SK-N-SH treated with all-trans-retinoic acid at 6 μM for 48 hours (cell line): ENCODE measurements around the gene GTPBP1.

ENCODE experiments used
- ATAC-seq: fragments of 200-7000 bp; cut with Tn5 transposase; 3 replicates; pipeline ENCODE4 v1.9.1; 2020; ENCODE audit warnings: mild to moderate bottlenecking, moderate library complexity
- ARNTL ChIP-seq: fragments of 450-650 bp; formaldehyde crosslinking; IDR thresholded peaks from 2 replicates; pipeline ENCODE4 v1.5.0; 2020; ENCODE audit warnings: low read depth, mild to moderate bottlenecking, moderate library complexity, borderline replicate concordance
- BACH2 ChIP-seq: fragments of 250-450 bp; sonication (Bioruptor Pico); IDR thresholded peaks from 2 replicates; pipeline ENCODE4 v1.9.0; 2021; ENCODE audit warnings: mild to moderate bottlenecking, borderline replicate concordance
- ESRRG ChIP-seq: fragments of 250-450 bp; sonication (Bioruptor Pico); IDR thresholded peaks from 2 replicates; pipeline ENCODE4 v1.6.1; 2021; ENCODE audit warnings: mild to moderate bottlenecking
- GLIS3 ChIP-seq: fragments of 250-450 bp; sonication (Bioruptor Pico); IDR thresholded peaks from 2 replicates; pipeline ENCODE4 v1.5.0; 2020; ENCODE audit warnings: mild to moderate bottlenecking, moderate library complexity
- ISL1 ChIP-seq: fragments of 250-450 bp; sonication (Bioruptor Pico); IDR thresholded peaks from 2 replicates; pipeline ENCODE4 v2.1.2; 2022; ENCODE audit warnings: mild to moderate bottlenecking, moderate library complexity
- OSR1 ChIP-seq: fragments of 250-450 bp; sonication (Bioruptor Pico); IDR thresholded peaks from 2 replicates; pipeline ENCODE4 v1.8.0; 2022; ENCODE audit warnings: moderate library complexity, mild to moderate bottlenecking, inconsistent platforms
- PPARA ChIP-seq: fragments of 250-450 bp; sonication (Bioruptor Pico); IDR thresholded peaks from 2 replicates; pipeline ENCODE4 v1.5.0; 2020; ENCODE audit warnings: mild to moderate bottlenecking, borderline replicate concordance
- RARB ChIP-seq: fragments of 250-450 bp; sonication (Bioruptor Pico); IDR thresholded peaks from 2 replicates; pipeline ENCODE4 v1.8.0; 2021; ENCODE audit warnings: mild to moderate bottlenecking, moderate library complexity
- SNAI2 ChIP-seq: fragments of 250-450 bp; sonication (Bioruptor Pico); IDR thresholded peaks from 2 replicates; pipeline ENCODE4 v1.5.0; 2020; ENCODE audit warnings: mild to moderate bottlenecking, moderate library complexity
- TCF4 ChIP-seq: fragments of 250-450 bp; sonication (Bioruptor Pico); IDR thresholded peaks from 2 replicates; pipeline ENCODE4 v1.8.0; 2021; ENCODE audit warnings: mild to moderate bottlenecking, moderate library complexity, borderline replicate concordance
- TOX ChIP-seq: fragments of 250-450 bp; sonication (Bioruptor Pico); IDR thresholded peaks from 2 replicates; pipeline ENCODE4 v1.8.0; 2021; ENCODE audit warnings: mild to moderate bottlenecking, moderate library complexity, borderline replicate concordance
- ZC3H10 ChIP-seq: fragments of 250-450 bp; sonication (Bioruptor Pico); IDR thresholded peaks from 2 replicates; pipeline ENCODE4 v1.5.1; 2021; ENCODE audit warnings: mild to moderate bottlenecking, moderate library complexity
- ZFP3 ChIP-seq: fragments of 250-450 bp; sonication (Bioruptor Pico); IDR thresholded peaks from 2 replicates; pipeline ENCODE4 v1.5.0; 2020; ENCODE audit warnings: mild to moderate bottlenecking, moderate library complexity
- ZFP30 ChIP-seq: fragments of 450-650 bp; formaldehyde crosslinking; IDR thresholded peaks from 2 replicates; pipeline ENCODE4 v1.5.0; 2022; ENCODE audit warnings: mild to moderate bottlenecking, moderate library complexity
- ZNF565 ChIP-seq: fragments of 450-650 bp; formaldehyde crosslinking; conservative IDR thresholded peaks from 2 replicates; pipeline ENCODE4 v1.5.0; 2020; ENCODE audit warnings: low read depth, mild to moderate bottlenecking, moderate library complexity
- ZNF70 ChIP-seq: fragments of 450-650 bp; formaldehyde crosslinking; IDR thresholded peaks from 2 replicates; pipeline ENCODE4 v1.5.0; 2020; ENCODE audit warnings: mild to moderate bottlenecking, moderate library complexity
- ZNF8 ChIP-seq: fragments of 450-650 bp; formaldehyde crosslinking; IDR thresholded peaks from 2 replicates; pipeline ENCODE4 v1.5.0; 2020; ENCODE audit warnings: mild to moderate bottlenecking, moderate library complexity
- TF ChIP-seq, protein P1 (sequence below): fragments of 250-450 bp; sonication (Bioruptor Pico); IDR thresholded peaks from 2 replicates; pipeline ENCODE4 v1.5.1; 2020; ENCODE audit warnings: low read depth, mild to moderate bottlenecking, moderate library complexity
- TF ChIP-seq, protein P2 (sequence below): fragments of 250-450 bp; sonication (Bioruptor Pico); IDR thresholded peaks from 2 replicates; pipeline ENCODE4 v1.8.0; 2021; ENCODE audit warnings: low read depth, mild to moderate bottlenecking, moderate library complexity, borderline replicate concordance
- TF ChIP-seq, protein P3 (sequence below): fragments of 250-450 bp; sonication (Bioruptor Pico); IDR thresholded peaks from 2 replicates; pipeline ENCODE4 v1.8.0; 2020; ENCODE audit warnings: mild to moderate bottlenecking, moderate library complexity, borderline replicate concordance
- TF ChIP-seq, protein P4 (sequence below): fragments of 250-450 bp; sonication (Bioruptor Pico); IDR thresholded peaks from 2 replicates; pipeline ENCODE4 v1.5.1; 2021; ENCODE audit warnings: mild to moderate bottlenecking, moderate library complexity
- TF ChIP-seq, protein P5 (sequence below): fragments of 250-450 bp; sonication (Bioruptor Pico); IDR thresholded peaks from 2 replicates; pipeline ENCODE4 v1.5.0; 2020; ENCODE audit warnings: mild to moderate bottlenecking, moderate library complexity

GTPBP1 gene

DNA sequence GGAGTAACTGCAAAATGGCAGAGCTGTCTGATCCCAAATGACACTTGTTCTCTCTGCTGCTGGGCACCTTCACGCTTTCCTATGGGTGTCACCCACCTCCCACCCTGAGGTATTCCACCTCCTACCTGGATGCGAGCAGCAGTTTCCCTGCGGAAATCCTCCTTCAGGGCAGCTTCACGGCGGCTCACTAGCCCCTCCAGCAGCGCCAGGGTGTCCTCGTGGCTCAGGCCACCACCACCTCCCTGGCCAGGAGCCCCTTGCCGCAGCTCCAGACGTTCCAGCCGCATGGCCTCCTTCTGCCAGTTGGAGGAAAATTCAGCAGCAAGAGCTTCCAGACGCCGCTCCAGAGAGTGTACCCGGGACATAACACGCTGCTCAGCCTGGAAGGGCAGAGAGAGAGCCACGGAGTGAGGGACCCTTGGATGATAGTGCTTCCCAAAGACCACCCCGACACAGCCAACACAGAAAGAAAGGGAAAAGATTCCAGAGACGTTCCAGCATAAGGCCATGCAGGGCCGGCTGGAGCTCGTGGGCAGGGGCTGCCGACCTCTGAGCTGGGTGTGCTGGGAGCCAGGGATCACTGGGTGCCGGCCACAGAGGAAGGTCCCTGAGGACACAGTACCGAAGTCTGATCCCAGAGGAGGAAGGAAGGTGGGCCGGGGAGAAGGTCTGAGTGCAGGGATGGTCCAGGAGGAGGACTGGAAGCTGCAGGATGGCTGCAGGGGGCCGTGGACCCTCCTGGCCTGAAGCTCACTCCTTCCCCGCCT lies 36.6 kb downstream of the GTPBP1 start:
- no peak for ATAC-seq

DNA sequence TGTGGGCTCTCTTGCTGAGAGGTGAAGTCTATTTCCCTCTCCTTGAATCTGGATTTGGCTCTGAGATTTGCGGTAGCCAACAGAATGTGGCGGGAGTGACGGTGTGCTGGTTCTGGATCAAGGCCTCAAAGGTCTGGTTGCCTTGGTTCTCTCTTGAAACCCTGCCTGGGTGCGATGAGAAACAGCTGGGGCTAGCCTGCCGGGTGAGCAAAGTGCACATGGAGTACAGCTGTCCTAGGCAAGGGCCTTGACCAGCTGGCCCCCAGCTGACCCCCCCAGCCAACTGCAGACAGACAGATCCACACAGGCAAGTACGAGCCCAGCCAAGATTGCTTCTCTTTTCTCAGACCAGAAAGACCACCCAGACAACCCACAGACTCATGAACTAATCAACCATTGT lies 39.2 kb downstream of the GTPBP1 start:
- no peak for ATAC-seq

More for the DNA sequence above, 36.6 kb downstream of the GTPBP1 start:
- no peak for TF ChIP-seq ZFP3 (CRISPR knock-in tag)
- no peak for TF ChIP-seq ZC3H10 (CRISPR knock-in tag)
- no peak for TF ChIP-seq ZNF70 (CRISPR knock-in tag)
- no peak for TF ChIP-seq TOX (CRISPR knock-in tag)
- TF ChIP-seq ISL1 (CRISPR knock-in tag) = no peak
- no peak for TF ChIP-seq PPARA (CRISPR knock-in tag)
- no peak for TF ChIP-seq BACH2
- no peak for TF ChIP-seq ESRRG (CRISPR knock-in tag)
- TF ChIP-seq ZNF565 (CRISPR knock-in tag) = no peak
- TF ChIP-seq, protein P1, sequence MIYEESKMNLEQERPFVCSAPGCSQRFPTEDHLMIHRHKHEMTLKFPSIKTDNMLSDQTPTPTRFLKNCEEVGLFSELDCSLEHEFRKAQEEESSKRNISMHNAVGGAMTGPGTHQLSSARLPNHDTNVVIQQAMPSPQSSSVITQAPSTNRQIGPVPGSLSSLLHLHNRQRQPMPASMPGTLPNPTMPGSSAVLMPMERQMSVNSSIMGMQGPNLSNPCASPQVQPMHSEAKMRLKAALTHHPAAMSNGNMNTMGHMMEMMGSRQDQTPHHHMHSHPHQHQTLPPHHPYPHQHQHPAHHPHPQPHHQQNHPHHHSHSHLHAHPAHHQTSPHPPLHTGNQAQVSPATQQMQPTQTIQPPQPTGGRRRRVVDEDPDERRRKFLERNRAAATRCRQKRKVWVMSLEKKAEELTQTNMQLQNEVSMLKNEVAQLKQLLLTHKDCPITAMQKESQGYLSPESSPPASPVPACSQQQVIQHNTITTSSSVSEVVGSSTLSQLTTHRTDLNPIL (CRISPR knock-in tag) = no peak
- TF ChIP-seq RARB (CRISPR knock-in tag) = no peak
- TF ChIP-seq, protein P2, sequence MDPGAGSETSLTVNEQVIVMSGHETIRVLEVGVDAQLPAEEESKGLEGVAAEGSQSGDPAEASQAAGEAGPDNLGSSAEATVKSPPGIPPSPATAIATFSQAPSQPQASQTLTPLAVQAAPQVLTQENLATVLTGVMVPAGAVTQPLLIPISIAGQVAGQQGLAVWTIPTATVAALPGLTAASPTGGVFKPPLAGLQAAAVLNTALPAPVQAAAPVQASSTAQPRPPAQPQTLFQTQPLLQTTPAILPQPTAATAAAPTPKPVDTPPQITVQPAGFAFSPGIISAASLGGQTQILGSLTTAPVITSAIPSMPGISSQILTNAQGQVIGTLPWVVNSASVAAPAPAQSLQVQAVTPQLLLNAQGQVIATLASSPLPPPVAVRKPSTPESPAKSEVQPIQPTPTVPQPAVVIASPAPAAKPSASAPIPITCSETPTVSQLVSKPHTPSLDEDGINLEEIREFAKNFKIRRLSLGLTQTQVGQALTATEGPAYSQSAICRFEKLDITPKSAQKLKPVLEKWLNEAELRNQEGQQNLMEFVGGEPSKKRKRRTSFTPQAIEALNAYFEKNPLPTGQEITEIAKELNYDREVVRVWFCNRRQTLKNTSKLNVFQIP (CRISPR knock-in tag) = no peak
- TF ChIP-seq ZNF8 = no peak
- no peak for TF ChIP-seq ARNTL (CRISPR knock-in tag)
- no peak for TF ChIP-seq ZFP30 (CRISPR knock-in tag)
- TF ChIP-seq, protein P3, sequence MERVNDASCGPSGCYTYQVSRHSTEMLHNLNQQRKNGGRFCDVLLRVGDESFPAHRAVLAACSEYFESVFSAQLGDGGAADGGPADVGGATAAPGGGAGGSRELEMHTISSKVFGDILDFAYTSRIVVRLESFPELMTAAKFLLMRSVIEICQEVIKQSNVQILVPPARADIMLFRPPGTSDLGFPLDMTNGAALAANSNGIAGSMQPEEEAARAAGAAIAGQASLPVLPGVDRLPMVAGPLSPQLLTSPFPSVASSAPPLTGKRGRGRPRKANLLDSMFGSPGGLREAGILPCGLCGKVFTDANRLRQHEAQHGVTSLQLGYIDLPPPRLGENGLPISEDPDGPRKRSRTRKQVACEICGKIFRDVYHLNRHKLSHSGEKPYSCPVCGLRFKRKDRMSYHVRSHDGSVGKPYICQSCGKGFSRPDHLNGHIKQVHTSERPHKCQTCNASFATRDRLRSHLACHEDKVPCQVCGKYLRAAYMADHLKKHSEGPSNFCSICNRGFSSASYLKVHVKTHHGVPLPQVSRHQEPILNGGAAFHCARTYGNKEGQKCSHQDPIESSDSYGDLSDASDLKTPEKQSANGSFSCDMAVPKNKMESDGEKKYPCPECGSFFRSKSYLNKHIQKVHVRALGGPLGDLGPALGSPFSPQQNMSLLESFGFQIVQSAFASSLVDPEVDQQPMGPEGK = no peak
- TF ChIP-seq TCF4 (CRISPR knock-in tag) = no peak
- TF ChIP-seq SNAI2 (CRISPR knock-in tag) = no peak
- TF ChIP-seq, protein P4, sequence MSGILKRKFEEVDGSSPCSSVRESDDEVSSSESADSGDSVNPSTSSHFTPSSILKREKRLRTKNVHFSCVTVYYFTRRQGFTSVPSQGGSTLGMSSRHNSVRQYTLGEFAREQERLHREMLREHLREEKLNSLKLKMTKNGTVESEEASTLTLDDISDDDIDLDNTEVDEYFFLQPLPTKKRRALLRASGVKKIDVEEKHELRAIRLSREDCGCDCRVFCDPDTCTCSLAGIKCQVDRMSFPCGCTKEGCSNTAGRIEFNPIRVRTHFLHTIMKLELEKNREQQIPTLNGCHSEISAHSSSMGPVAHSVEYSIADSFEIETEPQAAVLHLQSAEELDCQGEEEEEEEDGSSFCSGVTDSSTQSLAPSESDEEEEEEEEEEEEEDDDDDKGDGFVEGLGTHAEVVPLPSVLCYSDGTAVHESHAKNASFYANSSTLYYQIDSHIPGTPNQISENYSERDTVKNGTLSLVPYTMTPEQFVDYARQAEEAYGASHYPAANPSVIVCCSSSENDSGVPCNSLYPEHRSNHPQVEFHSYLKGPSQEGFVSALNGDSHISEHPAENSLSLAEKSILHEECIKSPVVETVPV (CRISPR knock-in tag) = no peak
- no peak for TF ChIP-seq GLIS3 (CRISPR knock-in tag)
- TF ChIP-seq, all 23 proteins: peak for 0

More for the DNA sequence above, 39.2 kb downstream of the GTPBP1 start:
- no peak for TF ChIP-seq ZNF70 (CRISPR knock-in tag)
- no peak for TF ChIP-seq ZFP3 (CRISPR knock-in tag)
- no peak for TF ChIP-seq SNAI2 (CRISPR knock-in tag)
- TF ChIP-seq BACH2 = no peak
- TF ChIP-seq, protein P3 = no peak
- TF ChIP-seq TCF4 (CRISPR knock-in tag) = no peak
- no peak for TF ChIP-seq TOX (CRISPR knock-in tag)
- TF ChIP-seq, protein P4 (CRISPR knock-in tag) = no peak
- no peak for TF ChIP-seq ZC3H10 (CRISPR knock-in tag)
- TF ChIP-seq ZNF565 (CRISPR knock-in tag) = no peak
- TF ChIP-seq, protein P1 (CRISPR knock-in tag) = no peak
- TF ChIP-seq ZNF8 = no peak
- TF ChIP-seq, protein P5, sequence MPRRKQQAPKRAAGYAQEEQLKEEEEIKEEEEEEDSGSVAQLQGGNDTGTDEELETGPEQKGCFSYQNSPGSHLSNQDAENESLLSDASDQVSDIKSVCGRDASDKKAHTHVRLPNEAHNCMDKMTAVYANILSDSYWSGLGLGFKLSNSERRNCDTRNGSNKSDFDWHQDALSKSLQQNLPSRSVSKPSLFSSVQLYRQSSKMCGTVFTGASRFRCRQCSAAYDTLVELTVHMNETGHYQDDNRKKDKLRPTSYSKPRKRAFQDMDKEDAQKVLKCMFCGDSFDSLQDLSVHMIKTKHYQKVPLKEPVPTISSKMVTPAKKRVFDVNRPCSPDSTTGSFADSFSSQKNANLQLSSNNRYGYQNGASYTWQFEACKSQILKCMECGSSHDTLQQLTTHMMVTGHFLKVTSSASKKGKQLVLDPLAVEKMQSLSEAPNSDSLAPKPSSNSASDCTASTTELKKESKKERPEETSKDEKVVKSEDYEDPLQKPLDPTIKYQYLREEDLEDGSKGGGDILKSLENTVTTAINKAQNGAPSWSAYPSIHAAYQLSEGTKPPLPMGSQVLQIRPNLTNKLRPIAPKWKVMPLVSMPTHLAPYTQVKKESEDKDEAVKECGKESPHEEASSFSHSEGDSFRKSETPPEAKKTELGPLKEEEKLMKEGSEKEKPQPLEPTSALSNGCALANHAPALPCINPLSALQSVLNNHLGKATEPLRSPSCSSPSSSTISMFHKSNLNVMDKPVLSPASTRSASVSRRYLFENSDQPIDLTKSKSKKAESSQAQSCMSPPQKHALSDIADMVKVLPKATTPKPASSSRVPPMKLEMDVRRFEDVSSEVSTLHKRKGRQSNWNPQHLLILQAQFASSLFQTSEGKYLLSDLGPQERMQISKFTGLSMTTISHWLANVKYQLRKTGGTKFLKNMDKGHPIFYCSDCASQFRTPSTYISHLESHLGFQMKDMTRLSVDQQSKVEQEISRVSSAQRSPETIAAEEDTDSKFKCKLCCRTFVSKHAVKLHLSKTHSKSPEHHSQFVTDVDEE (CRISPR knock-in tag) = no peak
- TF ChIP-seq ESRRG (CRISPR knock-in tag) = no peak
- no peak for TF ChIP-seq OSR1 (CRISPR knock-in tag)
